Body of pancreas (tissue), 4 donors: ENCODE results near the gene TECRL.

Experiments used
- CTCF ChIP-seq, 7 experiments: fragments of 450-650 bp in 4 of 7; fragments of 200-600 bp in 3 of 7; sonication (generic) in 3 of 7; IDR thresholded peaks; one replicate each; pipeline ENCODE4 v1.5.1; 2016 to 2019; ENCODE audit warnings: antibody characterized with exemption in 7 of 7
- POLR2A ChIP-seq, 3 donors: fragments of 450-650 bp; IDR thresholded peaks; one replicate each; pipeline ENCODE4 v1.6.1; 2016; ENCODE audit warnings: antibody characterized with exemption in 3 of 3, mild to moderate bottlenecking in 2 of 3

DNA sequence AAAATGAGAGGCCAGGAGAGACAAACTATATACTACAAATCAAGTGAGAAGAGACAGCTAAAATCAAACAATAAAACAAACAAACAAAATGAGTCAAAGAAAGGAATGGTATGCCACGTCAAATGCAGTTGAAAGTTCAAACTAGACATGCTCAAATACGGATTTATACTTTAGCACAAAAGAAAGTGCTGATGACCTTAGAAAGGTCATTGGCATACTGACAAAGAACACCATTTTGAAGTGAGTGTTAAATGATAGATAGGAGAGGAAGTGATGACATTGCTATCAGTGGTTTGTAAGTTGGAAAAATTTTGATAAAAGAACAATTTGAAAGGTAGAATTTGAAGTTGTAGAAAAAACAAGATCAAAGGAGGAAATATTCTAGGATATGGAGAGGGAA lies 55.3 kb downstream of the TECRL start:
- TF ChIP-seq CTCF (IDR thresholded peaks at IDR 0.05) (no peak), POLR2A (IDR thresholded peaks at IDR 0.05) (no peak)
